Esophagus muscularis mucosa (tissue), 2 donors: ENCODE results near the gene PHF19.

Experiments used
- EP300 ChIP-seq: sonication (generic); formaldehyde crosslinking; IDR thresholded peaks from one replicate; pipeline ENCODE4 v1.6.1; 2017; ENCODE audit warnings: antibody characterized with exemption
- POLR2A ChIP-seq: fragments of 450-650 bp; IDR thresholded peaks from one replicate; pipeline ENCODE4 v1.6.1; 2017; ENCODE audit warnings: antibody characterized with exemption, moderate library complexity, mild to moderate bottlenecking, low read depth

DNA sequence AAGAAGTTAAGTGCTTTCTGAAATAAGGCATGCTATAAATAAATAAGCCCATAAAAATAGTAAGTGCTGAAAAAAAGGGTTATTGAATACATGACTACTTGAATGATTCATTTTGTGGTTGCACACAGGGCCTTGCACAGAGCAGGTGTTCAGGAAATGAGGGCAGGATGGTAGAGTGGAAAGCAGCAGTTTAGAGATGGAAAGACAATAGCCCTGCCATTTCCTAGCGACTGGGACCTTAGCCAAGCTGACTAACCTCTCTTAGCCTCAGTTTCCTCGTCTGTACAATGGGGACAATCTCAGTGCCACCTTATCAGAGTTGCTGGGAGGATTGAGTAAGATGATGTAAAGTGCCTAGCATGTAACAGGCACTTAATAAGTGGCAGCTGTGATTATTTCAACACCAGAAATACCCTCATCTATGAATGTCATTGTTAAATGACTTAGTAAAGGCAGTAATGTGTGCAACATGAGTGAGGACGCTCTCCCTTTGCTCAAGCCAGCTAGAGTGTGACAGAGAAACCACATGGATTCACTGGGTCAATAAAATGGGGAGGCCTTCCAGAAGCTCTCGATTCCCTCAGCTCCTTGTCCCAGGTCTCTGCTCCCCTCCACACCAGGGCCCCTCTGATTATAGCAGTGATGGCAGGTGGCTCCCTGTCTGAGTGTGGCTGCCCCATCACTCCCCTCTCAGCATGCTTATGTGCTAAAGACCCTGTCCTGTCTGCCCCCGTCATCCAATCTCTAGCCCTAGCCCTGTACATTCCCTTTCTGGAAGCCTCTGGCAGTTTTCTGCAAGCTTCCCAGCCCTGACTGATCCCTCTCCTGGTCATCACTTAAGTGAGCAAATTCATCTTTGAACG, 16.0 kb upstream of the PHF19 start:
- no peak for TF ChIP-seq EP300
- no peak for TF ChIP-seq POLR2A
